HCT116 (cell line): Measurements from ENCODE around the gene SMPDL3B. TPM values are rescaled to one million over a fixed set of nuclear protein-coding genes. Genes with fewer than 3 reads are reported as not detected.

Experiments used
- ATAC-seq: fragments of 200-7000 bp; cut with Tn5 transposase; 2 replicates; pipeline ENCODE4 v1.9.1; 2020; ENCODE audit warnings: mild to moderate bottlenecking, moderate library complexity
- BruUV-seq: library from RNA; stranded (reverse); fragments of 400-500 nt; replicated peaks from 2 replicates; lab custom pipeline; 2021; lab: Mats Ljungman, UMichigan
- CTCF ChIA-PET: fragments of 300-600 bp; sonication (Branson Sonifier 250); formaldehyde crosslinking; loops from one replicate; lab custom pipeline; 2021; ENCODE audit warnings: antibody characterized with exemption; lab: Charles Lee
- POLR2A ChIA-PET: fragments of 300-600, 350-600 bp; sonication (Branson Sonifier 250); formaldehyde crosslinking; loops from one replicate; lab custom pipeline; 2021; ENCODE audit warnings: antibody characterized with exemption; lab: Charles Lee
- RAD21 ChIA-PET, 2 experiments: fragments of 300-600 bp; sonication (Branson Sonifier 250); formaldehyde crosslinking; loops; one replicate each; lab custom pipeline; 2023; ENCODE audit warnings: low total read pairs in 2 of 2; ENCODE audit not compliant: uncharacterized antibody in 2 of 2, unreplicated experiment in 2 of 2, low non-redundant PET in 1 of 2; lab: Charles Lee
- DNase-seq: peaks from one replicate; pipeline ENCODE4 v3.0.0-alpha.2; 2010; ENCODE audit warnings: low read depth, low spot score
- H2AFZ ChIP-seq: fragments of 200-600 bp; shearing (Covaris generic), sonication (generic); 2 replicates; pipeline ENCODE4 v1.6.1; 2017; ENCODE audit warnings: low read depth, mixed run types, mixed read lengths, antibody characterized with exemption, low read length; ENCODE audit not compliant: poor library complexity, severe bottlenecking
- H3K27ac ChIP-seq: 2 replicates; pipeline ENCODE4 v1.5.1; 2012; ENCODE audit warnings: low read depth, low read length
- H3K27me3 ChIP-seq: fragments of 200-600 bp; sonication (generic); 2 replicates; pipeline ENCODE4 v1.6.1; 2016; ENCODE audit warnings: mixed run types, low read length, mixed read lengths; ENCODE audit not compliant: insufficient read depth
- H3K36me3 ChIP-seq, 2 experiments: fragments of 200-500 bp in 1 of 2; fragments of 200-600 bp in 1 of 2; sonication (Bioruptor generic) in 1 of 2; sonication (generic) in 1 of 2; 2 replicates each; pipeline versions ENCODE4 v1.5.1 to v1.6.1; 2014 to 2016; ENCODE audit warnings: low read length in 2 of 2, inconsistent platforms in 1 of 2, mixed read lengths in 1 of 2, mixed run types in 1 of 2; ENCODE audit not compliant: insufficient read depth in 2 of 2, control insufficient read depth in 1 of 2
- H3K4me1 ChIP-seq, 2 experiments: fragments of 200-600 bp in 1 of 2; sonication (generic) in 1 of 2; 2 replicates each; pipeline versions ENCODE4 v1.5.1 to v1.6.1; 2012 to 2017; ENCODE audit warnings: low read length in 2 of 2, inconsistent platforms in 1 of 2, mild to moderate bottlenecking in 1 of 2, mixed read lengths in 1 of 2, mixed run types in 1 of 2, moderate library complexity in 1 of 2; ENCODE audit not compliant: insufficient read depth in 2 of 2, control insufficient read depth in 1 of 2
- H3K4me2 ChIP-seq: fragments of 200-600 bp; sonication (generic); 2 replicates; pipeline ENCODE4 v1.6.1; 2017; ENCODE audit warnings: mixed run types, low read length, mixed read lengths
- H3K4me3 ChIP-seq, 2 experiments: fragments of 200-600 bp in 1 of 2; sonication (generic) in 1 of 2; replicated peaks in 1 of 2; 2 replicates each; pipeline ENCODE4 v1.5.1; 2011 to 2016; ENCODE audit warnings: low read length in 2 of 2, control low read depth in 1 of 2, low read depth in 1 of 2, mild to moderate bottlenecking in 1 of 2, mixed read lengths in 1 of 2, mixed run types in 1 of 2
- H3K79me2 ChIP-seq: fragments of 200-600 bp; sonication (generic); 2 replicates; pipeline ENCODE4 v1.6.1; 2017; ENCODE audit warnings: mild to moderate bottlenecking, mixed run types, low read length, moderate library complexity, mixed read lengths; ENCODE audit not compliant: insufficient read depth
- H3K9ac ChIP-seq: fragments of 200-600 bp; sonication (generic); 2 replicates; pipeline ENCODE4 v1.6.1; 2016; ENCODE audit warnings: low read length, mixed read lengths
- H3K9me2 ChIP-seq: fragments of 200-600 bp; sonication (generic), shearing (Covaris generic); 2 replicates; pipeline ENCODE4 v1.6.1; 2017; ENCODE audit warnings: mixed run types, mild to moderate bottlenecking, moderate library complexity; ENCODE audit not compliant: insufficient read depth
- H3K9me3 ChIP-seq, 2 experiments: fragments of 200-500 bp in 1 of 2; fragments of 200-600 bp in 1 of 2; sonication (Bioruptor generic) in 1 of 2; sonication (generic) in 1 of 2; 2 replicates each; pipeline ENCODE4 v1.6.1; 2014 to 2017; ENCODE audit warnings: low read length in 2 of 2, mixed read lengths in 2 of 2, inconsistent platforms in 1 of 2, low read depth in 1 of 2, mild to moderate bottlenecking in 1 of 2, mixed run types in 1 of 2, moderate library complexity in 1 of 2; ENCODE audit not compliant: control insufficient read depth in 1 of 2, insufficient read depth in 1 of 2
- H4K20me1 ChIP-seq: fragments of 200-600 bp; sonication (generic), shearing (Covaris generic); 2 replicates; pipeline ENCODE4 v1.6.1; 2017; ENCODE audit warnings: mixed run types, mild to moderate bottlenecking, moderate library complexity; ENCODE audit not compliant: insufficient read depth
- CEBPB ChIP-seq: IDR thresholded peaks from 2 replicates; pipeline ENCODE4 v1.6.1; 2012; ENCODE audit warnings: low read depth
- EGR1 ChIP-seq: IDR thresholded peaks from 2 replicates; pipeline ENCODE4 v1.6.1; 2012; ENCODE audit warnings: low read depth
- ELF1 ChIP-seq: IDR thresholded peaks from 2 replicates; pipeline ENCODE4 v1.6.1; 2012; ENCODE audit warnings: low read depth, borderline replicate concordance
- EZH2 ChIP-seq: fragments of 200-600 bp; sonication (generic); IDR thresholded peaks from 2 replicates; pipeline ENCODE4 v1.6.1; 2017; ENCODE audit warnings: antibody characterized with exemption, mixed run types
- EZH2phosphoT487 ChIP-seq: fragments of 200-600 bp; IDR thresholded peaks from 2 replicates; pipeline ENCODE4 v1.6.1; 2018; ENCODE audit warnings: antibody characterized with exemption, borderline replicate concordance
- JUND ChIP-seq: IDR thresholded peaks from 2 replicates; pipeline ENCODE4 v1.6.1; 2012
- POLR2AphosphoS5 ChIP-seq: IDR thresholded peaks from 2 replicates; pipeline ENCODE4 v1.6.1; 2011; ENCODE audit warnings: mild to moderate bottlenecking, low read depth, low read length, moderate library complexity
- RAD21 ChIP-seq: IDR thresholded peaks from 2 replicates; pipeline ENCODE4 v1.6.1; 2012; ENCODE audit warnings: low read depth, mild to moderate bottlenecking
- SIN3A ChIP-seq: IDR thresholded peaks from 2 replicates; pipeline ENCODE4 v1.6.1; 2012; ENCODE audit warnings: low read depth
- SP1 ChIP-seq: IDR thresholded peaks from 2 replicates; pipeline ENCODE4 v1.6.1; 2012; ENCODE audit warnings: low read depth
- SRF ChIP-seq: IDR thresholded peaks from 2 replicates; pipeline ENCODE4 v1.6.1; 2012; ENCODE audit warnings: low read depth
- TCF7L2 ChIP-seq: IDR thresholded peaks from 2 replicates; pipeline ENCODE4 v1.7.0; 2011; ENCODE audit warnings: borderline replicate concordance, inconsistent platforms; ENCODE audit not compliant: insufficient read depth, insufficient read length; ENCODE audit errors: extremely low read depth
- YY1 ChIP-seq: IDR thresholded peaks from 2 replicates; pipeline ENCODE4 v1.6.1; 2011; ENCODE audit warnings: low read length, low read depth, moderate library complexity, mild to moderate bottlenecking; ENCODE audit not compliant: insufficient replicate concordance; ENCODE audit errors: extremely low read depth
- intact Hi-C: fragments of 100-400 bp; cut with micrococcal nuclease; formaldehyde crosslinking; loops from 2 replicates; pipeline ENCODE4 v1.10.0; 2022
- total RNA-seq: library from RNA; stranded (reverse); gene quantifications from one replicate; pipeline ENCODE4 v1.2.1, GENCODE V29; 2021; ENCODE audit not compliant: unreplicated experiment
- TF ChIP-seq, protein P1 (sequence below): IDR thresholded peaks from 2 replicates; pipeline ENCODE4 v1.6.1; 2012
- TF ChIP-seq, protein P2 (sequence below): IDR thresholded peaks from 2 replicates; pipeline ENCODE4 v1.6.1; 2012; ENCODE audit warnings: low read depth
- TF ChIP-seq, protein P3 (sequence below), 3 experiments: fragments of 200-600 bp in 1 of 3; sonication (generic) in 1 of 3; IDR thresholded peaks in 2 of 3; conservative IDR thresholded peaks in 1 of 3; 2 replicates each; pipeline ENCODE4 v1.5.1; 2012 to 2017; ENCODE audit warnings: low read depth in 2 of 3, low read length in 2 of 3, antibody characterized with exemption in 1 of 3, borderline replicate concordance in 1 of 3, control low read depth in 1 of 3, mild to moderate bottlenecking in 1 of 3, mixed read lengths in 1 of 3, mixed run types in 1 of 3, moderate library complexity in 1 of 3; ENCODE audit not compliant: insufficient read depth in 1 of 3

The SMPDL3B gene
- total RNA-seq, 1 experiment from 2014 or later, result 16.4 TPM

DNA sequence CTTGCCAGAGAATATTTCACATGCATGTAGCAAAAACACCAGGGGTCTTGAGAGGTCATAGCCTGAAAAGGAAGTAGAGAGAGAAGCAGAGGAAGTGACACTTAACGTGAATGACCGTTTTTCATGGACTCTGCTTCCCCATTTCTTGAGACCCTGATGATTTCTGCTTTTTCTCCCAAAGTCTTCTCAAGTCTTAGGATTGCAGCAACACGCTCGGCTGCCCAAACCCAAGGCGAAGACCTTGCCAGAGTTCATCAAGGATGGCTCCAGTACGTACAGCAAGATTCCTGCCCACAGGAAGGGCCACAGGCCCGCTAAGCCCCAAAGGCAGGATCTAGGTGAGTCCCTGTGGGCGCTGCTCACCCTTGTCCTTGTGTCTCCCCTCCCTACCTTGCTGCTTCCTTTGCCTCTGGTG lies 49.7 kb upstream of the SMPDL3B start:
- CTCF ChIA-PET, result no interaction called here
- no peaks in the 10 kb centered on the region for H3K79me2 ChIP-seq
- H3K27ac ChIP-seq, result no peak overlapping the region
- TF ChIP-seq EGR1 (no peak), JUND (no peak), SP1 (no peak), YY1 (no peak)
- no peaks in the 10 kb centered on the region for H3K27me3 ChIP-seq
- no TSS peak for BruUV-seq
- no peak overlapping the region for H2AFZ ChIP-seq
- intact Hi-C loops, result no loop called here
- H4K20me1 ChIP-seq, result no peaks in the 10 kb centered on the region
- H3K36me3 ChIP-seq, result peaks cover 0 to 10% of the 10 kb centered on the region in 2 experiments; a peak in 2 of 4 replicates
- no peak overlapping the region for H3K4me2 ChIP-seq
- POLR2A ChIA-PET, result no interaction called here
- no peaks in the 10 kb centered on the region for H3K9me2 ChIP-seq
- RAD21 ChIA-PET, result no interaction called here
- no peaks in the 10 kb centered on the region for H3K9me3 ChIP-seq
- no peak for DNase-seq
- no peaks in the 10 kb centered on the region for H3K4me1 ChIP-seq
- H3K4me3 ChIP-seq, result no peak overlapping the region
- H3K9ac ChIP-seq, result no peak overlapping the region
- no peak for ATAC-seq

DNA sequence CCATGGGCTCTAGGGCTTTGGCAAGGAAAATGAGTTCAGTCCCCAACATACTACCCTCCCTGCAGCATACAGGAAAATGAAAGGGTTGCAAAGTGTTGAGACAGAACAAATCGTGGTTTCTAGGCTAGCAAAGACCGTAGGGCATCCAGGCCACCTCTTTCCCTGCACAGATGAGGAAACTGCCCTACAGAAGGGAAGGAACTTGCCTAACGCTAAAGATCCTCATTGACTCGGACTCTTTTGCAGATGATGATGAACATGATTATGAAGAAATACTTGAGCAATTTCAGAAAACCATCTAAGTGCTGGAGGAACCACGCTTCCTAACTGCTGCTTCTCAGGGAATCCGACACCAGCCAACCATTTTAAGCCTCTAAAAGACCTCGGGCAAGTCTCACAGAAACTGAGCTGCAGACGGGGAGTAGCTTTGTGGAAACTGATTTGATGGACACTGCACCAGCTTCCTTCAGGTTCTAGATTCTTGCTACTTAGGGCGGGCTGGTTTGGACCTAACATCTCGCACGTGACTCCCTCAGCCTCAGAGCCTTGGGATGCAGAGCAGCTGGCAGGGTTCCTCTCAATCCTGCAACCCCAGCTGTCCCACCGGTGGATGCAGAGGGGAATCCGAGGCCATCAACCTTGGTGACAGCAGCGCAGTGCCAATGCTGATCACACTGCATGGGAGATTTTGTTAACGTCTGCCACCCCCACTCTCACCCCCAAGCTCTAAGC lies 49.0 kb upstream of the SMPDL3B start:
- H4K20me1 ChIP-seq, result no peaks in the 10 kb centered on the region
- H3K27ac ChIP-seq, result no peak overlapping the region
- H3K4me1 ChIP-seq, result no peaks in the 10 kb centered on the region
- H3K36me3 ChIP-seq, result peaks cover 0 to 10% of the 10 kb centered on the region in 2 experiments; a peak in 2 of 4 replicates
- H3K4me3 ChIP-seq, result no peak overlapping the region
- POLR2A ChIA-PET, result interaction anchor here (0.8 kb wide), 1 partner anchor 13 kb away, joined by 5 read pairs; no protein-coding TSS in a partner anchor
- H3K79me2 ChIP-seq, result no peaks in the 10 kb centered on the region
- ATAC-seq, result no peak
- RAD21 ChIA-PET, result no interaction called here
- H3K4me2 ChIP-seq, result no peak overlapping the region
- H3K9ac ChIP-seq, result no peak overlapping the region
- H2AFZ ChIP-seq, result no peak overlapping the region
- intact Hi-C loops, result no loop called here
- H3K9me2 ChIP-seq, result no peaks in the 10 kb centered on the region
- CTCF ChIA-PET, result no interaction called here
- BruUV-seq, result no TSS peak
- H3K27me3 ChIP-seq, result no peaks in the 10 kb centered on the region
- no peaks in the 10 kb centered on the region for H3K9me3 ChIP-seq
- no peak for DNase-seq
- TF ChIP-seq, protein P1, sequence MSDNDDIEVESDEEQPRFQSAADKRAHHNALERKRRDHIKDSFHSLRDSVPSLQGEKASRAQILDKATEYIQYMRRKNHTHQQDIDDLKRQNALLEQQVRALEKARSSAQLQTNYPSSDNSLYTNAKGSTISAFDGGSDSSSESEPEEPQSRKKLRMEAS, result no peak
- TF ChIP-seq ELF1, result no peak
- no peak for TF ChIP-seq SIN3A
- no peak for TF ChIP-seq EZH2phosphoT487
- TF ChIP-seq SRF, result no peak
- no peak for TF ChIP-seq EZH2
- no peak for TF ChIP-seq POLR2AphosphoS5
- TF ChIP-seq, protein P2, sequence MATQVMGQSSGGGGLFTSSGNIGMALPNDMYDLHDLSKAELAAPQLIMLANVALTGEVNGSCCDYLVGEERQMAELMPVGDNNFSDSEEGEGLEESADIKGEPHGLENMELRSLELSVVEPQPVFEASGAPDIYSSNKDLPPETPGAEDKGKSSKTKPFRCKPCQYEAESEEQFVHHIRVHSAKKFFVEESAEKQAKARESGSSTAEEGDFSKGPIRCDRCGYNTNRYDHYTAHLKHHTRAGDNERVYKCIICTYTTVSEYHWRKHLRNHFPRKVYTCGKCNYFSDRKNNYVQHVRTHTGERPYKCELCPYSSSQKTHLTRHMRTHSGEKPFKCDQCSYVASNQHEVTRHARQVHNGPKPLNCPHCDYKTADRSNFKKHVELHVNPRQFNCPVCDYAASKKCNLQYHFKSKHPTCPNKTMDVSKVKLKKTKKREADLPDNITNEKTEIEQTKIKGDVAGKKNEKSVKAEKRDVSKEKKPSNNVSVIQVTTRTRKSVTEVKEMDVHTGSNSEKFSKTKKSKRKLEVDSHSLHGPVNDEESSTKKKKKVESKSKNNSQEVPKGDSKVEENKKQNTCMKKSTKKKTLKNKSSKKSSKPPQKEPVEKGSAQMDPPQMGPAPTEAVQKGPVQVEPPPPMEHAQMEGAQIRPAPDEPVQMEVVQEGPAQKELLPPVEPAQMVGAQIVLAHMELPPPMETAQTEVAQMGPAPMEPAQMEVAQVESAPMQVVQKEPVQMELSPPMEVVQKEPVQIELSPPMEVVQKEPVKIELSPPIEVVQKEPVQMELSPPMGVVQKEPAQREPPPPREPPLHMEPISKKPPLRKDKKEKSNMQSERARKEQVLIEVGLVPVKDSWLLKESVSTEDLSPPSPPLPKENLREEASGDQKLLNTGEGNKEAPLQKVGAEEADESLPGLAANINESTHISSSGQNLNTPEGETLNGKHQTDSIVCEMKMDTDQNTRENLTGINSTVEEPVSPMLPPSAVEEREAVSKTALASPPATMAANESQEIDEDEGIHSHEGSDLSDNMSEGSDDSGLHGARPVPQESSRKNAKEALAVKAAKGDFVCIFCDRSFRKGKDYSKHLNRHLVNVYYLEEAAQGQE, result no peak
- no peak for TF ChIP-seq RAD21
- TF ChIP-seq TCF7L2, result no peak
- TF ChIP-seq CEBPB, result no peak
- TF ChIP-seq, protein P3, sequence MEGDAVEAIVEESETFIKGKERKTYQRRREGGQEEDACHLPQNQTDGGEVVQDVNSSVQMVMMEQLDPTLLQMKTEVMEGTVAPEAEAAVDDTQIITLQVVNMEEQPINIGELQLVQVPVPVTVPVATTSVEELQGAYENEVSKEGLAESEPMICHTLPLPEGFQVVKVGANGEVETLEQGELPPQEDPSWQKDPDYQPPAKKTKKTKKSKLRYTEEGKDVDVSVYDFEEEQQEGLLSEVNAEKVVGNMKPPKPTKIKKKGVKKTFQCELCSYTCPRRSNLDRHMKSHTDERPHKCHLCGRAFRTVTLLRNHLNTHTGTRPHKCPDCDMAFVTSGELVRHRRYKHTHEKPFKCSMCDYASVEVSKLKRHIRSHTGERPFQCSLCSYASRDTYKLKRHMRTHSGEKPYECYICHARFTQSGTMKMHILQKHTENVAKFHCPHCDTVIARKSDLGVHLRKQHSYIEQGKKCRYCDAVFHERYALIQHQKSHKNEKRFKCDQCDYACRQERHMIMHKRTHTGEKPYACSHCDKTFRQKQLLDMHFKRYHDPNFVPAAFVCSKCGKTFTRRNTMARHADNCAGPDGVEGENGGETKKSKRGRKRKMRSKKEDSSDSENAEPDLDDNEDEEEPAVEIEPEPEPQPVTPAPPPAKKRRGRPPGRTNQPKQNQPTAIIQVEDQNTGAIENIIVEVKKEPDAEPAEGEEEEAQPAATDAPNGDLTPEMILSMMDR (IDR thresholded peaks at IDR 0.05 in 2 of 3, conservative IDR thresholded peaks at IDR 0.05 in 1 of 3; ENCODE audit: borderline replicate concordance in 1 of 3, insufficient read depth in 1 of 3, low read depth in 2 of 3, low read length in 2 of 3), result no peak
